HepG2 (cell line): ENCODE data around the gene UGT1A4. TPM values are rescaled to one million over a fixed set of nuclear protein-coding genes. Genes with fewer than 3 reads are reported as not detected.

Experiments used
- ATAC-seq: fragments of 200-7000 bp; cut with Tn5 transposase; 3 replicates; pipeline ENCODE4 v1.9.1; 2020; ENCODE audit warnings: mild to moderate bottlenecking, moderate library complexity
- BruUV-seq: library from RNA; stranded (reverse); fragments of 400-500 nt; replicated peaks from 2 replicates; lab custom pipeline; 2021; lab: Mats Ljungman, UMichigan
- CTCF ChIA-PET: fragments of 300-600 bp; formaldehyde crosslinking; extraction: SDS; loops from one replicate; lab custom pipeline; 2021; ENCODE audit warnings: low total read pairs, inconsistent platforms, low intra/inter-chr PET ratio; lab: Yijun Ruan, JAX
- POLR2A ChIA-PET: fragments of 350-600 bp; sonication (Branson Sonifier 250); formaldehyde crosslinking; loops from one replicate; lab custom pipeline; 2020; ENCODE audit warnings: antibody characterized with exemption, inconsistent platforms; lab: Yijun Ruan, JAX
- DNase-seq: peaks from one replicate; pipeline ENCODE4 v3.0.0-alpha.2; 2015; ENCODE audit warnings: low spot score
- FAIRE-seq: peaks from 3 replicates; lab custom pipeline; 2011; peaks lifted over from hg19 to GRCh38; lab: Jason Lieb, UNC
- H2AFZ ChIP-seq: one replicate; pipeline ENCODE4 v1.6.1; 2011; ENCODE audit warnings: low read length, inconsistent platforms
- H3K27ac ChIP-seq: fragments of 300-600 bp; 3 replicates; pipeline ENCODE4 v1.8.0; 2011; ENCODE audit warnings: mixed run types, mild to moderate bottlenecking, mixed read lengths, low read length, inconsistent platforms; ENCODE audit not compliant: insufficient read depth; ENCODE audit errors: extremely low read length
- H3K27me3 ChIP-seq, 2 experiments: fragments of 200-600 bp in 1 of 2; 2 replicates in 1 of 2; 3 replicates in 1 of 2; pipeline versions ENCODE4 v1.6.0 to v1.8.0; 2011; ENCODE audit warnings: low read length in 2 of 2, mild to moderate bottlenecking in 2 of 2, moderate library complexity in 2 of 2, inconsistent platforms in 1 of 2; ENCODE audit not compliant: insufficient read depth in 2 of 2, control insufficient read depth in 1 of 2
- H3K36me3 ChIP-seq, 2 experiments: fragments of 200-600 bp in 1 of 2; replicated peaks in 1 of 2; 2 replicates in 1 of 2; 3 replicates in 1 of 2; pipeline versions ENCODE4 v1.5.1 to v1.8.0; 2011; ENCODE audit warnings: low read length in 2 of 2, inconsistent platforms in 1 of 2; ENCODE audit not compliant: insufficient read depth in 2 of 2, control insufficient read depth in 1 of 2
- H3K4me1 ChIP-seq: 2 replicates; pipeline ENCODE4 v1.5.1; 2012; ENCODE audit warnings: low read length, inconsistent platforms; ENCODE audit not compliant: insufficient read depth
- H3K4me2 ChIP-seq: 2 replicates; pipeline ENCODE4 v1.6.0; 2011; ENCODE audit warnings: low read depth, low read length, inconsistent platforms
- H3K4me3 ChIP-seq, 3 experiments: fragments of 200-600 bp in 1 of 3; sonication (generic), shearing (Covaris generic) in 1 of 3; replicated peaks in 1 of 3; 2 replicates each; pipeline ENCODE4 v1.5.1; 2011 to 2016; ENCODE audit warnings: low read length in 3 of 3, inconsistent platforms in 2 of 3, low read depth in 2 of 3, mild to moderate bottlenecking in 2 of 3, control low read depth in 1 of 3, mixed read lengths in 1 of 3; ENCODE audit not compliant: insufficient read depth in 1 of 3
- H3K79me2 ChIP-seq: one replicate; pipeline ENCODE4 v1.6.1; 2011; ENCODE audit warnings: low read length, inconsistent platforms; ENCODE audit not compliant: insufficient read depth
- H3K9ac ChIP-seq: 2 replicates; pipeline ENCODE4 v1.6.0; 2011; ENCODE audit warnings: mild to moderate bottlenecking, low read depth, low read length, inconsistent platforms; ENCODE audit not compliant: insufficient read depth
- H3K9me3 ChIP-seq: 2 replicates; pipeline ENCODE4 v1.5.1; 2012; ENCODE audit warnings: mild to moderate bottlenecking, low read length
- H4K20me1 ChIP-seq: 2 replicates; pipeline ENCODE4 v1.6.0; 2011; ENCODE audit warnings: inconsistent platforms, mild to moderate bottlenecking, low read length, moderate library complexity; ENCODE audit not compliant: insufficient read depth
- CENPBD1 ChIP-seq: sonication (generic); formaldehyde crosslinking; IDR thresholded peaks from 2 replicates; pipeline ENCODE4 v1.8.0; 2022; ENCODE audit warnings: missing genetic modification reagents, low read depth, mild to moderate bottlenecking, borderline replicate concordance
- FIP1L1 ChIP-seq: fragments of 200-400 bp; formaldehyde crosslinking; IDR thresholded peaks from 2 replicates; pipeline ENCODE4 v1.6.1; 2018; ENCODE audit warnings: low read depth, mild to moderate bottlenecking, low read length, moderate library complexity, borderline replicate concordance; ENCODE audit not compliant: insufficient read depth
- MATR3 ChIP-seq: sonication (generic); formaldehyde crosslinking; IDR thresholded peaks from 2 replicates; pipeline ENCODE4 v1.4.0; 2020; ENCODE audit warnings: missing genetic modification reagents
- NKX3-1 ChIP-seq: sonication (generic); formaldehyde crosslinking; IDR thresholded peaks from 2 replicates; pipeline ENCODE4 v1.5.0; 2020; ENCODE audit warnings: missing genetic modification reagents
- ONECUT2 ChIP-seq: sonication (generic); formaldehyde crosslinking; IDR thresholded peaks from 2 replicates; pipeline ENCODE4 v1.4.0; 2020; ENCODE audit warnings: missing genetic modification reagents
- STAG1 ChIP-seq: sonication (generic); formaldehyde crosslinking; IDR thresholded peaks from 2 replicates; pipeline ENCODE4 v1.4.0; 2020; ENCODE audit warnings: missing genetic modification reagents
- TCF7 ChIP-seq: sonication (generic); IDR thresholded peaks from 2 replicates; pipeline ENCODE4 v1.6.1; 2016; ENCODE audit warnings: antibody characterized with exemption, low read depth
- ZBTB33 ChIP-seq: sonication (generic); formaldehyde crosslinking; IDR thresholded peaks from 2 replicates; pipeline ENCODE4 v1.4.0; 2020; ENCODE audit warnings: missing genetic modification reagents
- ZNF138 ChIP-seq: sonication (generic); formaldehyde crosslinking; IDR thresholded peaks from 2 replicates; pipeline ENCODE4 v1.5.0; 2020; ENCODE audit warnings: mild to moderate bottlenecking, low read depth, missing genetic modification reagents
- ZNF672 ChIP-seq: sonication (generic); formaldehyde crosslinking; IDR thresholded peaks from 2 replicates; pipeline ENCODE4 v1.8.1; 2022; ENCODE audit warnings: missing genetic modification reagents
- ZNF792 ChIP-seq: IDR thresholded peaks from 2 replicates; pipeline ENCODE4 v1.6.1; 2016
- WGBS: methylation state at CpG from one replicate; pipeline ENCODE4 v1.1.6; 2017; ENCODE audit warnings: low lambda C conversion rate; 5-methylcytosine and 5-hydroxymethylcytosine counted together
- in situ Hi-C: cut with HindIII; loops from 2 replicates; pipeline ENCODE4 v1.10.0; 2017; ENCODE audit warnings: low pct_unique_long_range_greater_than_20kb; ENCODE audit not compliant: extremely low pct_ligation_motif_present
- intact Hi-C: fragments of 100-400 bp; cut with micrococcal nuclease; formaldehyde crosslinking; loops from one replicate; pipeline ENCODE4 v1.10.0; 2022; ENCODE audit not compliant: unreplicated experiment
- polyA plus RNA-seq, 8 experiments: library from polyadenylated mRNA; depleted of rRNA in 3 of 8; stranded (reverse) in 7 of 8; unstranded in 1 of 8; fragments of >200 nt; fragmentation: Illumina TruSeq in 4 of 8; extraction: Trizol in 4 of 8; gene quantifications; 2 replicates each; pipeline versions ENCODE4 v1.2.1 to v1.2.3, GENCODE V29; 2011 to 2016; ENCODE audit warnings: low read depth in 4 of 8, missing spikeins in 1 of 8, mixed read lengths in 1 of 8; ENCODE audit not compliant: insufficient read depth in 1 of 8
- total RNA-seq, 5 experiments: library from RNA; depleted of rRNA; stranded (reverse); fragments of >200 nt; fragmentation: Illumina TruSeq; extraction: Trizol; gene quantifications; 2 replicates each; pipeline ENCODE4 v1.2.3, GENCODE V29; 2016; ENCODE audit warnings: low read depth in 1 of 5

Gene UGT1A4
- total and polyA plus RNA-seq, 2 of the 13 experiments (the other 11 are each of a cell fraction or from before 2014, with no cell fraction given), result not detected

DNA sequence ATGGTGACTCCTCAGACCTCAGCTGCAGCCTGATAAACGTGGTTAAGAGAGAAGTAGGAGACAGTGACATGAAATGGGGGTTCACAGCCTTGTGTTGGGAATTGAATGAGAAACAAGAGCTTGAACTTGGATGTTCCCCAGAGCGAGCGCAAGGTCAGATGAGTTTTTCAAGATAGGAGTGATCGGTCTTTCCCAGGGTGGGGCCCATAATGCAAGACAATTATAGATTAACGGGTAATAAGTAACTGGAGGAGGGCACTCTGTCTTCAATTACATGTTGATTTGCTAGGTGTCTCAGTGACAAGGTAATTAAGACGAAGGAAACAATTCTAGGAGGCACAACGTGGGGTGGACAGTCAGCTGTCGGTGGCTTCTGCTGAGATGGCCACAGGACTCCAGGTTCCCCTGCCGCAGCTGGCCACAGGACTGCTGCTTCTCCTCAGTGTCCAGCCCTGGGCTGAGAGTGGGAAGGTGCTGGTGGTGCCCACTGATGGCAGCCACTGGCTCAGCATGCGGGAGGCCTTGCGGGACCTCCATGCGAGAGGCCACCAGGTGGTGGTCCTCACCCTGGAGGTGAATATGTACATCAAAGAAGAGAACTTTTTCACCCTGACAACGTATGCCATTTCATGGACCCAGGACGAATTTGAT is 5.8 kb upstream of the UGT1A4 start, which contains the start of gene UGT1A5:
TSS of gene UGT1A5 (plus strand) at position 297 of the 651 bp plus-strand sequence. CDS start at position 382, 85 bp downstream.
- 74% methylated on average over 14 of the region's 14 CpGs for WGBS
- Histone ChIP-seq H2AFZ (no peak within 1 kb of the TSS), H3K4me1 (no peaks in the 10 kb centered on the region)

More for the DNA sequence above, 5.8 kb upstream of the UGT1A4 start, which contains the start of gene UGT1A5:
- ATAC-seq (no peak), DNase-seq (no peak)
- Histone ChIP-seq H3K36me3 (no peaks in the 10 kb centered on the region), H3K9ac (no peak within 1 kb of the TSS), H3K79me2 (no peaks in the 10 kb centered on the region), H3K27me3 (no peaks in the 10 kb centered on the region), H3K9me3 (no peaks in the 10 kb centered on the region), H3K27ac (no peak within 1 kb of the TSS), H3K4me2 (no peak within 1 kb of the TSS)
- BruUV-seq, result no TSS peak
- ChIA-PET POLR2A (no interaction called here), CTCF (no interaction called here)
- in situ Hi-C loops (no loop called here), intact Hi-C loops (loop anchor here (5.0 kb wide), 3 partner anchors 130 to 310 kb away; no protein-coding TSS in a partner anchor)
- no peak for TF ChIP-seq TCF7
- peak; percentile 69; the same call in 1 of the 2 replicates for TF ChIP-seq ZBTB33
- no peak for TF ChIP-seq NKX3-1 (CRISPR knock-in tag)
- TF ChIP-seq ZNF792 (CRISPR knock-in tag), result no peak
- TF ChIP-seq FIP1L1, result no peak
- 0 out of 2 replicates have a peak, but pooled peaks have one; percentile 7 for TF ChIP-seq STAG1 (CRISPR knock-in tag)
- no peak for TF ChIP-seq ZNF138
- TF ChIP-seq CENPBD1 (CRISPR knock-in tag), result no peak
- no peak for TF ChIP-seq ONECUT2 (CRISPR knock-in tag)
- TF ChIP-seq MATR3 (CRISPR knock-in tag), result no peak
- no peak for TF ChIP-seq ZNF672 (CRISPR knock-in tag)
- TF ChIP-seq, all 625 proteins: peak for 2
- FAIRE-seq, result no peak
- Histone ChIP-seq H3K4me3 (no peak within 1 kb of the TSS), H4K20me1 (no peaks in the 10 kb centered on the region)
